Transverse colon (tissue), 4 donors: ENCODE measurements around the gene BICDL2. TPM values are rescaled to one million over a fixed set of nuclear protein-coding genes. Genes with fewer than 3 reads are reported as not detected.
A peak's percentile ranks its signal among the peaks of the same experiment; 100 is the strongest.

Experiments used
- DNase-seq: peaks from one replicate; pipeline ENCODE4 v3.0.0-alpha.2; 2019
- H3K27ac ChIP-seq, 4 donors: fragments of 200-600 bp; sonication (generic); 2 replicates each; pipeline ENCODE4 v1.5.1; 2016 to 2018; ENCODE audit warnings: inconsistent platforms in 4 of 4
- H3K27me3 ChIP-seq: fragments of 200-600 bp; sonication (generic); 2 replicates; pipeline ENCODE4 v1.5.1; 2017; ENCODE audit warnings: inconsistent platforms
- H3K36me3 ChIP-seq, 4 donors: fragments of 200-600 bp; sonication (generic); 2 replicates each; pipeline ENCODE4 v1.5.1; 2017 to 2019; ENCODE audit warnings: inconsistent platforms in 4 of 4
- H3K4me1 ChIP-seq, 4 donors: fragments of 200-600 bp; sonication (generic); 2 replicates each; pipeline ENCODE4 v1.5.1; 2017 to 2020; ENCODE audit warnings: inconsistent platforms in 4 of 4
- H3K4me3 ChIP-seq, 4 donors: fragments of 200-600 bp; sonication (generic); 1 replicate in 1 of 4; 2 replicates in 3 of 4; pipeline versions ENCODE4 v1.5.1 to v1.6.1; 2017 to 2019; ENCODE audit warnings: inconsistent platforms in 4 of 4
- H3K9me3 ChIP-seq, 2 donors: fragments of 200-600 bp; sonication (generic); 2 replicates each; pipeline ENCODE4 v1.5.1; 2017 to 2019; ENCODE audit warnings: inconsistent platforms in 2 of 2
- EP300 ChIP-seq: sonication (generic); formaldehyde crosslinking; IDR thresholded peaks from one replicate; pipeline ENCODE4 v1.6.1; 2017; ENCODE audit warnings: antibody characterized with exemption, low read depth
- POLR2A ChIP-seq: fragments of 450-650 bp; IDR thresholded peaks from one replicate; pipeline ENCODE4 v1.6.1; 2016; ENCODE audit warnings: antibody characterized with exemption, mild to moderate bottlenecking, moderate library complexity
- POLR2AphosphoS5 ChIP-seq, 3 donors: sonication (generic); formaldehyde crosslinking; IDR thresholded peaks; one replicate each; pipeline ENCODE4 v1.6.1; 2016; ENCODE audit warnings: antibody characterized with exemption in 3 of 3
- WGBS, 2 donors: methylation state at CpG; one replicate each; pipeline ENCODE4 v1.1.5; 2018; ENCODE audit warnings: low coverage in 1 of 2; 5-methylcytosine and 5-hydroxymethylcytosine counted together
- in situ Hi-C, 4 donors: fragments of 200-750 bp; cut with MboI; loops; one replicate each; pipeline versions ENCODE4 v1.15.0 to v1.15.1; 2017; ENCODE audit warnings: low sequenced_read_pairs in 3 of 4, low pct_ligation_motif_present in 1 of 4, low pct_unique_long_range_greater_than_20kb in 1 of 4
- intact Hi-C: fragments of 100-400 bp; cut with DNase I; formaldehyde crosslinking; loops from one replicate; pipeline ENCODE4 v1.15.1; 2023; ENCODE audit warnings: low total_unique reads
- total RNA-seq, 4 donors: library from RNA; depleted of rRNA; stranded (reverse); fragments of >200 nt; gene quantifications; one replicate each; pipeline ENCODE4 v1.1.0, GENCODE V29; 2016
- TF ChIP-seq, protein P1 (sequence below), 5 experiments: fragments of 200-600 bp in 3 of 5; fragments of 450-650 bp in 2 of 5; sonication (generic) in 3 of 5; IDR thresholded peaks; 1 replicate in 2 of 5; 2 replicates in 3 of 5; pipeline ENCODE4 v1.5.1; 2016 to 2017; ENCODE audit warnings: antibody characterized with exemption in 5 of 5, inconsistent platforms in 3 of 5, mild to moderate bottlenecking in 2 of 5, moderate library complexity in 1 of 5

Gene BICDL2
- total RNA-seq, 4 donors from 2014 or later = 123 to 357 (median 167) TPM

DNA sequence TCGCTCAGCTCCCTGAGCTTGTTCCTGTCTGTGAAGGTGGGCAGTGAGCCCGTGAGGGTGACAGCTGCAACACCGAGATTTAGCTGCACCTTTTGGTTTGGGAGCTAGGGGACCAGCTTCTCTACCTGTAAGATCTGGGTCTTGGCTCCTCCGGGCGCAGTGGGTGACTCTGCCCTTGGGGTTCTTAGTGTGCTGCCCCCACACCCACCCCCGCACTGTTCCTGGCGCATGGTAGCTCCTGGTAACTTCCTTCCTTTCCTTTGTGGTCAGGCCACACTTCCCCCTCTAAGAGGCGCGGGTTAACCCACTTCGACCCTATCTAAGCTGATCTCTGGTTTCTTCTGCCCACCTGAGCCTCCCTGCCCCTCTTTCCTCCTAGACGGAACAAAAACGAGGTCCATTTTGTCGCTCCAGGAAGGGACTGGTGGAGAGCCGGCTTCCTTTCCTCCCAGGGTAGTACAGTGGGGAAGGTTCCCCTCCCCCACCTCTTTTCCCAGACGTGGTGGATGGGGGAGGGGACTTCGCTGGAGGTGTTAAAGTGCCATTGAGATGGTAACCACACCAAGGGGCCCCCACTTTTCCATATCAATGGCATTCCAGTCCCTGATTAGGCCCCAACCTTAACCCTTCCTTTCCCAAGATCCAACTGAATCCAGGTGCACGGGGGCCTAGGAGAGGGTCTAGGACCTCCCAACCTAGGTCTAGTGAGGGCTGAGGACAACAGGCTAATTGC is 28.6 kb downstream of the BICDL2 start:
- TF ChIP-seq POLR2A (no peak), POLR2AphosphoS5 (IDR thresholded peaks at IDR 0.05) (no peak), EP300 (no peak)
- TF ChIP-seq, protein P1, sequence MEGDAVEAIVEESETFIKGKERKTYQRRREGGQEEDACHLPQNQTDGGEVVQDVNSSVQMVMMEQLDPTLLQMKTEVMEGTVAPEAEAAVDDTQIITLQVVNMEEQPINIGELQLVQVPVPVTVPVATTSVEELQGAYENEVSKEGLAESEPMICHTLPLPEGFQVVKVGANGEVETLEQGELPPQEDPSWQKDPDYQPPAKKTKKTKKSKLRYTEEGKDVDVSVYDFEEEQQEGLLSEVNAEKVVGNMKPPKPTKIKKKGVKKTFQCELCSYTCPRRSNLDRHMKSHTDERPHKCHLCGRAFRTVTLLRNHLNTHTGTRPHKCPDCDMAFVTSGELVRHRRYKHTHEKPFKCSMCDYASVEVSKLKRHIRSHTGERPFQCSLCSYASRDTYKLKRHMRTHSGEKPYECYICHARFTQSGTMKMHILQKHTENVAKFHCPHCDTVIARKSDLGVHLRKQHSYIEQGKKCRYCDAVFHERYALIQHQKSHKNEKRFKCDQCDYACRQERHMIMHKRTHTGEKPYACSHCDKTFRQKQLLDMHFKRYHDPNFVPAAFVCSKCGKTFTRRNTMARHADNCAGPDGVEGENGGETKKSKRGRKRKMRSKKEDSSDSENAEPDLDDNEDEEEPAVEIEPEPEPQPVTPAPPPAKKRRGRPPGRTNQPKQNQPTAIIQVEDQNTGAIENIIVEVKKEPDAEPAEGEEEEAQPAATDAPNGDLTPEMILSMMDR (IDR thresholded peaks at IDR 0.05) = no peak
- no peak overlapping the region for H3K4me3 ChIP-seq
- DNase-seq = no peak
- WGBS, 2 donors = 17 to 18% methylated on average over 1 to 17 of the region's 17 CpGs
- peaks cover 67% of the 10 kb centered on the region for H3K27me3 ChIP-seq
- H3K9me3 ChIP-seq = no peaks in the 10 kb centered on the region
- peak overlapping the region; percentile 68 to 91 (median 80) for H3K27ac ChIP-seq
- H3K4me1 ChIP-seq = peaks cover 14 to 58% (median 32%) of the 10 kb centered on the region in 4 donors
- H3K36me3 ChIP-seq = no peaks in the 10 kb centered on the region
- in situ Hi-C loops = no loop called here
- intact Hi-C loops = no loop called here

DNA sequence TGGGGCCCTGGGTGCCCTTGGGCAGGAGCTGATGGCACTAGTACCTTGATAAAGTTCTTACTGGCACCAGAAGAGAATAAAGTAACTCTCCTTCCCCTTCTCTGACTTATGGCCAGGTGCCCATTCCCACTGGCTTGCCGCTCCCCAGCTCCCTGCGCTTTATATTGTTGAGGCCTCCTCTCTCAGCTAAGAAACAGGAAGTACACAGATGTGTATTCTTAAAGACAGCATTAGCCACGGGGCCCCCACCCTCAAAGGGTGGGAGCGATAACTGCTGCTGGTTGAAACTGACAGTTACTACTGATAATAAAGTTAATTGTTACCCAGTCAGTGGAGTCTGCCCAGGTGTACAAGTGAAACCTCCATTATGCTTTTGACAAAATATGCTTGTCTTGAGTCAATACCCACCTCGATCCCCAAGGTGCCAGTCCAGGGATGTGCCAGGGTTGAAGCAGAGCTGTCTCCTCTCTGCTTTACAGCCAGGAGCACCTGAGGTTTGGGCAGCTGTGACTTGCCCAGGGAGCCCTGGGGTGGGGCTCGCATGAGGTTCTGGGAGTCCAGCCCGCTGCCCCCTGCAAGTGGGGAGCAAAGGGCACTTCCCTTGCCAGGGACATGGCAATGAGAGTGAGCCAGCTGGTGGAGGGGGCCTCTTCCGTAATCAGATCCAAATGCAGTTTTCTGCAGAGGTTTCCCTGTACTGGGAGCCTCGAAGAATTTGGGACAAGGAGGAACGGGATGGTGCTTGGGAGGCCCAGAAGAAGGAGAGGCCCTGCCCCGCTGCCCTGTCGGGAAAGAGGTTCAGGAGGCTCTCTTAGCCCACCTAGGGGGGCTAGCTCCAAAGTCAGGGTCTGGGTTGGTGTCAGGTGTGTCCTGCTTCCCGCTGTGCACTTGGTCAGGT is 29.4 kb downstream of the BICDL2 start:
- DNase-seq = peak; percentile 79
- H3K4me3 ChIP-seq = peak overlapping the region in 1 of 4 donors; percentile 9

DNA sequence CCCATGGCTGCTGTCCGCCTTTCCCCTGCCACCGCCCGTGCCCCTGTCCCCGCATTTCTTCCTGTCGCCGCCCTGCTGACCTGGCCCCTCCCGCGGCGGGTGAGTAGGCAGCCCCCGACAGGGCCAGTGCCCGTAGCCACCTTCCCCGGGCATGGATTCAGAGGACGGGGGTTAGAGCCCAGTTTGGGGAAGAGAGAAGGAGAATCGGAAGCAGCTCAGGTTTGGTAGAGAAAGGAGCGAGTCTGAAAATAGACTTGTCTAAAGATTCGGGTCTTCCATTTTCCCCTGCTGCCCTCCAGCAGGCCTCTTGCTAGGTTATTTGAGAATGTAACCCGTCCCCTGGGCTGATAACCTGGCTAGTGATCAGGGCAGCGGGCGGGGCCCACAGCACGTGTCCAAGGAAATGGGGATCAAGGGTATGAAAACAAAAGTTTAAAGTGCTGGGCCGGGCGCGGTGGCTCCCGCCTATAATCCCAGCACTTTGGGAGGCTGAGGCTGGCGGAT is 31.9 kb downstream of the BICDL2 start:
- peaks cover 43% of the 10 kb centered on the region for H3K27me3 ChIP-seq
- no peaks in the 10 kb centered on the region for H3K36me3 ChIP-seq
- 20% methylated on average over 15 of the region's 25 CpGs; no CpG with 5 or more reads in 1 of the 2 donors for WGBS, 2 donors
- H3K9me3 ChIP-seq = no peaks in the 10 kb centered on the region
- peaks cover 14 to 46% (median 32%) of the 10 kb centered on the region in 4 donors for H3K4me1 ChIP-seq
- TF ChIP-seq, protein P1 (IDR thresholded peaks at IDR 0.05) = no peak
- TF ChIP-seq POLR2A = peak; percentile 34
- TF ChIP-seq EP300 = no peak
- peak in 1 of 3 donors; percentile 43 for TF ChIP-seq POLR2AphosphoS5 (IDR thresholded peaks at IDR 0.05)
- in situ Hi-C loops = no loop called here
- intact Hi-C loops = no loop called here
- H3K27ac ChIP-seq = peak overlapping the region; percentile 68 to 91 (median 80)
- H3K4me3 ChIP-seq = peak overlapping the region in 3 of 4 donors; percentile 14 to 46 (median 37)
- peak; percentile 70 for DNase-seq

More for the DNA sequence above, 29.4 kb downstream of the BICDL2 start:
- H3K9me3 ChIP-seq = no peaks in the 10 kb centered on the region
- H3K36me3 ChIP-seq = no peaks in the 10 kb centered on the region
- 23% methylated on average over 13 of the region's 13 CpGs; no CpG with 5 or more reads in 1 of the 2 donors for WGBS, 2 donors
- H3K27me3 ChIP-seq = peaks cover 59% of the 10 kb centered on the region
- in situ Hi-C loops (no loop called here), intact Hi-C loops (no loop called here)
- H3K27ac ChIP-seq = peak overlapping the region; percentile 68 to 91 (median 80)
- TF ChIP-seq EP300 (no peak), POLR2AphosphoS5 (IDR thresholded peaks at IDR 0.05) (peak in 2 of 3 donors; percentile 36 to 41), POLR2A (peak; percentile 46)
- H3K4me1 ChIP-seq = peaks cover 14 to 53% (median 32%) of the 10 kb centered on the region in 4 donors

DNA sequence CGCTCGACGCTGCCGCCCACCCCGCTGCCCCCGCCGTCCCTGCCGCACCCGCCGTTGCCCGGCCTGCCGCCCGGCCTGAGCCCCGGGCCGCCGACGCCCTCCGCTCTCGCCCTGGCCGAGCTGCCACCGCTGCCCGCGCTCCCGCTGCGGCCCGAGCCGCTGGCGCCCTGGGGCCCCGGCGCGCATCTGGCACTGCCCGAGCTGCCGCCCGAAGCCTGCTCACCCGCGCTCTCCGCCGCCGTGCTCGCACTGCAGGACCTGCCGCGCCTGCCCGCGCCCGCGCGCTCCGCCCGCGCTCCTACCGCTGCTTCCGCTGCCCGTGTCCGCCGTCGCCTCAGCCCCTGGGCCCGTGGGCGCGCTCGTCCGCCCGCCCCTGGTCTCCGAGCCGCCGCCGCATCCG is 32.4 kb downstream of the BICDL2 start:
- H3K36me3 ChIP-seq = no peaks in the 10 kb centered on the region
- intact Hi-C loops (no loop called here), in situ Hi-C loops (no loop called here)
- TF ChIP-seq POLR2A (no peak), EP300 (no peak), POLR2AphosphoS5 (IDR thresholded peaks at IDR 0.05) (no peak)
- TF ChIP-seq, protein P1 (IDR thresholded peaks at IDR 0.05) = no peak
- WGBS, 2 donors = 0% methylated on average over 7 of the region's 67 CpGs; no CpG with 5 or more reads in 1 of the 2 donors
- H3K4me3 ChIP-seq = peak overlapping the region in 1 of 4 donors; percentile 37
- no peak for DNase-seq
- H3K9me3 ChIP-seq = no peaks in the 10 kb centered on the region
- H3K27ac ChIP-seq = peak overlapping the region in 3 of 4 donors; percentile 49 to 91 (median 85)
- peaks cover 38% of the 10 kb centered on the region for H3K27me3 ChIP-seq
- peaks cover 14 to 41% (median 32%) of the 10 kb centered on the region in 4 donors for H3K4me1 ChIP-seq
